GM23338 (cell line): Measurements from ENCODE around the gene CSDE1. TPM values are rescaled to one million over a fixed set of nuclear protein-coding genes. Genes with fewer than 3 reads are reported as not detected.

ENCODE experiments used
- ATAC-seq: fragments of 200-7000 bp; cut with Tn5 transposase; 3 replicates; pipeline ENCODE4 v1.9.1; 2020
- DNase-seq: peaks from one replicate; pipeline ENCODE4 v3.0.0-alpha.2; 2015; ENCODE audit warnings: low spot score
- H2AFZ ChIP-seq: fragments of 200-600 bp; sonication (generic); 2 replicates; pipeline ENCODE4 v1.8.0; 2016; ENCODE audit warnings: antibody characterized with exemption, mild to moderate bottlenecking, moderate library complexity
- H3F3A ChIP-seq: fragments of 200-600 bp; sonication (generic); replicated peaks from 2 replicates; pipeline ENCODE4 v1.8.0; 2017; ENCODE audit warnings: antibody characterized with exemption, mixed run types, low read depth
- H3K27ac ChIP-seq: fragments of 200-600 bp; sonication (generic); 2 replicates; pipeline ENCODE4 v1.6.1; 2016; ENCODE audit warnings: low read depth
- H3K27me3 ChIP-seq: fragments of 200-600 bp; sonication (generic); 2 replicates; pipeline ENCODE4 v1.8.0; 2016; ENCODE audit warnings: mild to moderate bottlenecking, mixed run types, moderate library complexity; ENCODE audit not compliant: insufficient read depth
- H3K36me3 ChIP-seq: fragments of 200-600 bp; sonication (generic); 2 replicates; pipeline ENCODE4 v1.8.0; 2016; ENCODE audit warnings: mild to moderate bottlenecking; ENCODE audit not compliant: insufficient read depth
- H3K4me1 ChIP-seq: fragments of 200-600 bp; sonication (generic); 2 replicates; pipeline ENCODE4 v1.8.0; 2016; ENCODE audit warnings: mild to moderate bottlenecking, moderate library complexity; ENCODE audit not compliant: insufficient read depth
- H3K4me2 ChIP-seq: fragments of 200-600 bp; sonication (generic); 2 replicates; pipeline ENCODE4 v1.7.1; 2017; ENCODE audit warnings: mixed run types
- H3K4me3 ChIP-seq: fragments of 200-600 bp; sonication (generic); 2 replicates; pipeline ENCODE4 v1.6.1; 2016; ENCODE audit warnings: mixed run types
- H3K79me2 ChIP-seq: fragments of 200-600 bp; sonication (generic); replicated peaks from 2 replicates; pipeline ENCODE4 v1.8.0; 2017; ENCODE audit warnings: mild to moderate bottlenecking; ENCODE audit not compliant: insufficient read depth
- H3K9me2 ChIP-seq: fragments of 200-600 bp; sonication (generic); 2 replicates; pipeline ENCODE4 v1.8.0; 2017; ENCODE audit not compliant: insufficient read depth
- H4K20me1 ChIP-seq: fragments of 200-600 bp; sonication (generic); replicated peaks from 2 replicates; pipeline ENCODE4 v1.8.0; 2017; ENCODE audit warnings: mild to moderate bottlenecking; ENCODE audit not compliant: insufficient read depth
- H3K27ac Mint-ChIP-seq: 2 replicates; pipeline ENCODE4 v1.8.0; 2020; ENCODE audit warnings: inconsistent platforms, mild to moderate bottlenecking, moderate library complexity, mixed read lengths
- H3K27me3 Mint-ChIP-seq: 3 replicates; pipeline ENCODE4 v1.8.0; 2022; ENCODE audit warnings: low read depth, mild to moderate bottlenecking, moderate library complexity, mixed read lengths, inconsistent platforms; ENCODE audit not compliant: insufficient read depth, poor library complexity
- H3K36me3 Mint-ChIP-seq: 3 replicates; pipeline ENCODE4 v1.8.0; 2021; ENCODE audit warnings: low read depth, mild to moderate bottlenecking, inconsistent platforms, moderate library complexity, mixed read lengths
- H3K4me1 Mint-ChIP-seq: 3 replicates; pipeline ENCODE4 v1.8.0; 2020; ENCODE audit warnings: mild to moderate bottlenecking, inconsistent platforms, mixed read lengths
- H3K4me3 Mint-ChIP-seq: 3 replicates; pipeline ENCODE4 v1.8.0; 2021; ENCODE audit warnings: moderate library complexity, mild to moderate bottlenecking, inconsistent platforms, mixed read lengths
- H3K9me3 Mint-ChIP-seq: 3 replicates; pipeline ENCODE4 v1.8.0; 2020; ENCODE audit warnings: moderate library complexity, mild to moderate bottlenecking, inconsistent platforms, mixed read lengths
- CREB1 ChIP-seq: fragments of 250-450 bp; sonication (Bioruptor Pico); IDR thresholded peaks from 2 replicates; pipeline ENCODE4 v1.5.0; 2020; ENCODE audit warnings: low read depth, mild to moderate bottlenecking, moderate library complexity
- CTCF ChIP-seq, 2 experiments: fragments of 200-600 bp in 1 of 2; sonication (generic) in 1 of 2; conservative IDR thresholded peaks; 2 replicates each; pipeline versions ENCODE4 v1.5.1 to v1.6.1; 2016 to 2017; ENCODE audit warnings: antibody characterized with exemption in 2 of 2, low read depth in 2 of 2, mild to moderate bottlenecking in 2 of 2, moderate library complexity in 1 of 2
- EZH2 ChIP-seq: fragments of 200-600 bp; sonication (generic); IDR thresholded peaks from one replicate; pipeline ENCODE4 v1.8.0; 2017; ENCODE audit warnings: antibody characterized with exemption, mild to moderate bottlenecking, low read depth; ENCODE audit not compliant: unreplicated experiment
- EZH2phosphoT487 ChIP-seq: fragments of 200-600 bp; sonication (generic); IDR thresholded peaks from one replicate; pipeline ENCODE4 v1.8.1; 2018; ENCODE audit warnings: antibody characterized with exemption; ENCODE audit not compliant: unreplicated experiment
- JUNB ChIP-seq: IDR thresholded peaks from one replicate; pipeline ENCODE4 v1.6.1; 2016; ENCODE audit warnings: antibody characterized with exemption; ENCODE audit not compliant: unreplicated experiment
- NANOG ChIP-seq: IDR thresholded peaks from 2 replicates; pipeline ENCODE4 v1.6.1; 2016; ENCODE audit warnings: antibody characterized with exemption, borderline replicate concordance
- POLR2AphosphoS5 ChIP-seq: IDR thresholded peaks from 2 replicates; pipeline ENCODE4 v1.6.1; 2016; ENCODE audit warnings: antibody characterized with exemption, low read depth
- REST ChIP-seq: IDR thresholded peaks from one replicate; pipeline ENCODE4 v1.6.1; 2018; ENCODE audit warnings: antibody characterized with exemption; ENCODE audit not compliant: unreplicated experiment
- STAT1 ChIP-seq: IDR thresholded peaks from one replicate; pipeline ENCODE4 v1.6.1; 2016; ENCODE audit warnings: antibody characterized with exemption; ENCODE audit not compliant: unreplicated experiment
- ZNF114 ChIP-seq: fragments of 250-450 bp; sonication (Bioruptor Pico); IDR thresholded peaks from 2 replicates; pipeline ENCODE4 v1.5.0; 2020; ENCODE audit warnings: mild to moderate bottlenecking, moderate library complexity
- ZNF331 ChIP-seq: fragments of 250-450 bp; sonication (Bioruptor Pico); IDR thresholded peaks from 2 replicates; pipeline ENCODE4 v1.5.0; 2020; ENCODE audit warnings: low read depth, mild to moderate bottlenecking, moderate library complexity
- ZNF462 ChIP-seq: fragments of 250-450 bp; sonication (Bioruptor Pico); IDR thresholded peaks from 2 replicates; pipeline ENCODE4 v1.5.0; 2020; ENCODE audit warnings: mild to moderate bottlenecking, moderate library complexity
- polyA plus RNA-seq: library from polyadenylated mRNA; unstranded; fragments of >200 nt; fragmentation: Nextera tagmentation; extraction: Ambion mirVana; gene quantifications from 2 replicates; pipeline ENCODE4 v1.2.1, GENCODE V29; 2016
- total RNA-seq: library from RNA; depleted of rRNA; stranded (reverse); fragments of >200 nt; shearing (Covaris generic); gene quantifications from 2 replicates; pipeline ENCODE4 v1.2.3, GENCODE V29; 2014
- TF ChIP-seq, protein P1 (sequence below): IDR thresholded peaks from 2 replicates; pipeline ENCODE4 v1.6.1; 2016; ENCODE audit warnings: antibody characterized with exemption

Gene CSDE1
- total and polyA plus RNA-seq, 2 experiments from 2014 or later: 214 to 1,054 TPM

DNA sequence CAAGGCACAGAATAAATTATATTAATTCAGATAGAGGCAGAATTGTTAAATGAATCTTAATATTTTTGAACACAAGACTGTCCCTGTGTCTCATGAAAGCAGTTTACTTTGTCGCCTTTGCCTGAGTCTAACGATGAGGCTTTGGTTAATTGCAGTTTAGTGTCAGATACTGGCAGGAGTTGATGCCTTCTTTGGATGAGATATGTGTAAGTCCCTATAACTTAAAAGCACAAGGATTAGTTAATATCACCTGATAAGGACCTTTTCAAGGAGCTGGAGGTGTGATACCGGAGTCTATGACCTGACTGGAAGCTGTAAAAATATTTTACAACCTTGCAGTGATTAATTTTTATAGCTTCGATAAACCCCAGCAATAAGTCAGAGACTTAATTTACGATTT is 24.7 kb upstream of the CSDE1 start:
- no peak overlapping the region for H3K4me3 Mint-ChIP-seq
- no peak for DNase-seq
- peaks cover 8% of the 10 kb centered on the region for H3K27me3 Mint-ChIP-seq
- no peaks in the 10 kb centered on the region for H3F3A ChIP-seq
- H3K36me3 Mint-ChIP-seq: peaks cover 16% of the 10 kb centered on the region
- no peak overlapping the region for H3K4me2 ChIP-seq
- peaks cover 27% of the 10 kb centered on the region for H3K79me2 ChIP-seq
- peaks cover 11% of the 10 kb centered on the region for H3K36me3 ChIP-seq
- peak overlapping the region; percentile 66; the same call in 1 of the 2 replicates for H2AFZ ChIP-seq
- peaks cover 2% of the 10 kb centered on the region; the same call in 2 of the 3 replicates for H3K4me1 Mint-ChIP-seq
- no peak overlapping the region for H3K4me3 ChIP-seq
- no peak for TF ChIP-seq STAT1
- no peak for TF ChIP-seq REST
- no peak for TF ChIP-seq JUNB
- no peak for TF ChIP-seq NANOG
- TF ChIP-seq ZNF462: no peak
- no peak for TF ChIP-seq ZNF114 (CRISPR knock-in tag)
- no peak for TF ChIP-seq CTCF (conservative IDR thresholded peaks at IDR 0.05; ENCODE audit: low read depth in 2 of 2)
- TF ChIP-seq POLR2AphosphoS5: no peak
- TF ChIP-seq EZH2: no peak
- no peak for TF ChIP-seq ZNF331 (CRISPR knock-in tag)
- TF ChIP-seq, protein P1, sequence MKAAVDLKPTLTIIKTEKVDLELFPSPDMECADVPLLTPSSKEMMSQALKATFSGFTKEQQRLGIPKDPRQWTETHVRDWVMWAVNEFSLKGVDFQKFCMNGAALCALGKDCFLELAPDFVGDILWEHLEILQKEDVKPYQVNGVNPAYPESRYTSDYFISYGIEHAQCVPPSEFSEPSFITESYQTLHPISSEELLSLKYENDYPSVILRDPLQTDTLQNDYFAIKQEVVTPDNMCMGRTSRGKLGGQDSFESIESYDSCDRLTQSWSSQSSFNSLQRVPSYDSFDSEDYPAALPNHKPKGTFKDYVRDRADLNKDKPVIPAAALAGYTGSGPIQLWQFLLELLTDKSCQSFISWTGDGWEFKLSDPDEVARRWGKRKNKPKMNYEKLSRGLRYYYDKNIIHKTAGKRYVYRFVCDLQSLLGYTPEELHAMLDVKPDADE: no peak
- no peak for TF ChIP-seq EZH2phosphoT487
- no peak for TF ChIP-seq CREB1
- ATAC-seq: no peak
- H3K4me1 ChIP-seq: peaks cover 5% of the 10 kb centered on the region; the same call in 1 of the 2 replicates
- no peaks in the 10 kb centered on the region for H3K9me2 ChIP-seq
- no peaks in the 10 kb centered on the region for H4K20me1 ChIP-seq
- H3K27me3 ChIP-seq: peaks cover 10% of the 10 kb centered on the region; the same call in 1 of the 2 replicates
- no peaks in the 10 kb centered on the region; the same call in 1 of the 3 replicates for H3K9me3 Mint-ChIP-seq
- no peak overlapping the region for H3K27ac Mint-ChIP-seq
- no peak overlapping the region for H3K27ac ChIP-seq
